AG04450 (cell line): ENCODE results near the gene KLK14. TPM values are rescaled to one million over a fixed set of nuclear protein-coding genes. Genes with fewer than 3 reads are reported as not detected.

Experiments used
- CTCF ChIA-PET: fragments of 300-600, 350-600 bp; formaldehyde crosslinking; extraction: SDS; loops from one replicate; lab custom pipeline; 2022; ENCODE audit warnings: antibody characterized with exemption, inconsistent platforms; lab: Charles Lee
- POLR2A ChIA-PET: fragments of 350-600 bp; formaldehyde crosslinking; extraction: SDS; loops from one replicate; lab custom pipeline; 2021; ENCODE audit warnings: antibody characterized with exemption, inconsistent platforms; lab: Yijun Ruan, JAX
- DNase-seq: peaks from one replicate; pipeline ENCODE4 v3.0.0-alpha.2; 2011; ENCODE audit warnings: low read depth, low spot score
- H3K27ac ChIP-seq: one replicate; pipeline ENCODE4 v1.5.1; 2012; ENCODE audit warnings: low read depth, low read length, control low read depth
- H3K27me3 ChIP-seq: one replicate; pipeline ENCODE4 v1.6.0; 2012; ENCODE audit warnings: low read length; ENCODE audit not compliant: control insufficient read depth, insufficient read depth
- H3K4me3 ChIP-seq: 2 replicates; pipeline ENCODE4 v1.5.1; 2011; ENCODE audit warnings: mild to moderate bottlenecking, low read depth, low read length, control low read depth
- H3K9me3 ChIP-seq: 2 replicates; pipeline ENCODE4 v1.5.1; 2012; ENCODE audit warnings: low read length; ENCODE audit not compliant: control insufficient read depth, insufficient read depth
- polyA plus RNA-seq: library from polyadenylated mRNA; depleted of rRNA; stranded (reverse); fragments of >200 nt; gene quantifications from 2 replicates; pipeline ENCODE4 v1.2.3, GENCODE V29; 2011
- TF ChIP-seq, protein P1 (sequence below): IDR thresholded peaks from 2 replicates; pipeline ENCODE4 v1.5.1; 2011; ENCODE audit warnings: low read depth, low read length, control low read depth, inconsistent platforms

The KLK14 gene
- polyA plus RNA-seq, 1 experiment = not detected

DNA sequence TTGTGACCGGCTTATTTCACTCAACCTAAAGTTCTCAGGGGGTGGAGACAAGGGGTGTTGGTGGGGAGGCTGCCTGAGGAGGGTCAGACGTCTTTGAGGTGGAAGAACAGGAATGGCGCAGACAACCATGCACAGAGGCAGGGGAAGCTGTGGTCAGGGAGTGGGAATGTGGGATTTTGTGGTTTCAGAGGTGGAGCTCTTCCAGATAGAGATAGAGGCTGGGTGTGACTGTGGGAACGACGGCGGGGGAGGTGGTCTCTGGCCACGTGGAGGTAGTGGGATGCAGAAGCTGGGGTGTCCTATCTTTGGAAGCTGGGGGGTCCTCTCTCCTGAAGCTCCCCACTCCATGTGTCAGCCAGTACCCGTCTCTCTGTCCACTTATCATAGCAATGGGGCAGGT is 7.8 kb upstream of the KLK14 start:
- ChIA-PET CTCF (interaction anchor here (0.9 kb wide), 1 partner anchor 70 kb away, joined by 4 read pairs; no protein-coding TSS in a partner anchor), POLR2A (no interaction called here)
- no peak overlapping the region for H3K27ac ChIP-seq
- H3K4me3 ChIP-seq = no peak overlapping the region
- no peaks in the 10 kb centered on the region for H3K9me3 ChIP-seq
- TF ChIP-seq, protein P1, sequence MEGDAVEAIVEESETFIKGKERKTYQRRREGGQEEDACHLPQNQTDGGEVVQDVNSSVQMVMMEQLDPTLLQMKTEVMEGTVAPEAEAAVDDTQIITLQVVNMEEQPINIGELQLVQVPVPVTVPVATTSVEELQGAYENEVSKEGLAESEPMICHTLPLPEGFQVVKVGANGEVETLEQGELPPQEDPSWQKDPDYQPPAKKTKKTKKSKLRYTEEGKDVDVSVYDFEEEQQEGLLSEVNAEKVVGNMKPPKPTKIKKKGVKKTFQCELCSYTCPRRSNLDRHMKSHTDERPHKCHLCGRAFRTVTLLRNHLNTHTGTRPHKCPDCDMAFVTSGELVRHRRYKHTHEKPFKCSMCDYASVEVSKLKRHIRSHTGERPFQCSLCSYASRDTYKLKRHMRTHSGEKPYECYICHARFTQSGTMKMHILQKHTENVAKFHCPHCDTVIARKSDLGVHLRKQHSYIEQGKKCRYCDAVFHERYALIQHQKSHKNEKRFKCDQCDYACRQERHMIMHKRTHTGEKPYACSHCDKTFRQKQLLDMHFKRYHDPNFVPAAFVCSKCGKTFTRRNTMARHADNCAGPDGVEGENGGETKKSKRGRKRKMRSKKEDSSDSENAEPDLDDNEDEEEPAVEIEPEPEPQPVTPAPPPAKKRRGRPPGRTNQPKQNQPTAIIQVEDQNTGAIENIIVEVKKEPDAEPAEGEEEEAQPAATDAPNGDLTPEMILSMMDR = no peak
- DNase-seq = no peak
- no peaks in the 10 kb centered on the region for H3K27me3 ChIP-seq

DNA sequence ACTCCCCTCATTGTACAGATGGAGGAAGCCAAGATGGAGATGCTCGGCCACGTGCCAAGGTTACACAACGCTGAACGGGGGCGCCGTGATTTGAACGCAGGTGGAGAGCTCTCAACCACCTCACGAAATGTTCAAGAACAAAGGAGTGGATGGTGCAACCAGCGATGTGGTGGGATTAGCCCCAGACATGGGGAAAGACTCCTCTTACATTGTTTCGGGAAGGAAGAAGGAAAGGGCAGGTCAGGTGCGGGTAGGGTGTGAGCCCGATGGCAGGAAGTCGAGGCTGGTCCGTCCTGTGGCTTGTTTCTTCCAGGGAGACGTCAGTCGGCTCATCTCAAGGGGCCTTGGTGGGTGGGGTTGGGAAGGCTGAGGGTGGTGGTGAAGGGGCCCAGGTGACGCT is 7.1 kb upstream of the KLK14 start:
- Histone ChIP-seq H3K27me3 (no peaks in the 10 kb centered on the region), H3K9me3 (no peaks in the 10 kb centered on the region), H3K4me3 (no peak overlapping the region), H3K27ac (no peak overlapping the region)
- TF ChIP-seq, protein P1 = no peak
- ChIA-PET POLR2A (no interaction called here), CTCF (no interaction called here)
- no peak for DNase-seq

DNA sequence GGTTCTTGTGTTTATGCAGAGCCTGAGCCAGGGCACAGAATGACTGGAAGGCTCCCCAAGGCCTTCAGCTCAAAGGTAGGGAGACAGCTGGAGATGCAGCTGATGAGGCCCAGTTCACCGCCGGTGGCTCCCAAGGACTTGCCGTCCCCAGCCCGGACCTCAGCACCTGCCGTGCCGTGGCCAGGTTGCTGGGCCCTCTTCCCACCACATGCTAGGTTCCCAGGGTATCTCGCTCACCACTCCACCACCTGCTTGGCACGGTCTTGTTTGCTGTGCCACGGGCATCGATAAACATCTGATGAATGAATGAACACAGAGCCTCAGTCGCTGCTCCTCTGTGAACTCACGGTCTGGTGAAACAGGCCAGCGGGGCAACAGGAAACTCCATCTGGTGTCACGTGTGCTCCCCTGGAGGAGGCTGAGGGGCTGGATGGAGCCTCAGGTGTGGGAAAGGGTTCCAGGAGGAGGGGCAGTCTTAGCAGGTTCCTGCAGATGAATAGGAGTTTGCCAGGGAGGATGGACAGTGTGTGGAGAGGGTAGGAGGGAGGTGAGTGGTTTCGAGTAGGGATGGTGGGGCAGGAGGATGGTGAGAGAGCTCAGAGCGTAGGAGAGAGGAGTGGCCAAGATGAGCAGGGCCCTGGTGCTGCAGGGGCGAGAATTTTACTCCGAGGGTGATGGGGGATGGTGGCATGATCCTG is 3.6 kb upstream of the KLK14 start:
- ChIA-PET POLR2A (no interaction called here), CTCF (interaction anchor here (0.6 to 1.2 kb wide), 2 partner anchors 164 to 174 kb away, joined by 3 read pairs; no protein-coding TSS in a partner anchor)
- DNase-seq = no peak
- TF ChIP-seq, protein P1 = no peak
- H3K4me3 ChIP-seq = no peak overlapping the region
- no peaks in the 10 kb centered on the region for H3K9me3 ChIP-seq
- H3K27ac ChIP-seq = no peak overlapping the region
- no peaks in the 10 kb centered on the region for H3K27me3 ChIP-seq

DNA sequence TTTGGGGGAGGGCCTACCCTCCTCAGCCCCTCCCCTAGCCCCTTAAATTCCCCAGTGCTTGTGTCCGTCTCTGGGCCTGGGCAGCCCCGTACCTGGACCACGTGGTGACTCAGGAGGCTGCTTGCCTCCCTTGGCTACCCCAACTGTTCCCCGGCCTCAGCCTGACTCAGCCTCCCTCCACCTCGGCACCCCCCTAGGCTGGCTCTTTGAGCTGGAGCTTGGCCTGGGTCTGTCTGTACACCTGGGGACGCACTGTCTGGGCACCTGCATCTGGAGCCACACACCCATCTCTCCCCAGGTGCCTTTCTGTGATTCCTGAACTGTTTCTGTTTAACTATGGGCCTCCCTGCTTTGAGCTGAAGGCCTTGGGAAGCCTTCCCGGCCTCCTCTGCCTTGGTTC is 1.8 kb upstream of the KLK14 start:
- Histone ChIP-seq H3K27ac (no peak overlapping the region), H3K27me3 (no peaks in the 10 kb centered on the region), H3K9me3 (peaks cover 3% of the 10 kb centered on the region; the same call in 1 of the 2 replicates), H3K4me3 (no peak overlapping the region)
- CTCF ChIA-PET = interaction anchor here (1.0 kb wide), 1 partner anchor 10 kb away, joined by 3 read pairs; no protein-coding TSS in a partner anchor
- POLR2A ChIA-PET = no interaction called here
- DNase-seq = no peak
- TF ChIP-seq, protein P1 = no peak

DNA sequence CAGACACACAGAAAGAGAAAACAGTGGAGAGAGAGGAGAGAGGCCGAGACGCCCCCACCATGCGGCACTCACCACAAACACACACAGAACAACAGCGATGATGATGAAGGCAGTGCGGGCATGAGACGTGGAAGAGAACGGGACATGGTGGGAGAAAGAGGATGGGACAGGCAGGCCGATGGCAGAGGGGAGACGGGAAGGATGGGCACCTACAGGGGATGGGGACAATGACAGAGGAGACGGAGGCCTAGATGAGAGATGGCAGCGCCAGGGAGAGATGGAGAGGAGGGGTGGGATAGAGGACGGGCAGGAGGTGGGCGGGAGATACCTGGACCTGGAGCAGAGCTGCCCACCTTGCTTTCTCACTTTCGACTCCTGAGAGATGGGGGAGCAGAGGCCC is 1.1 kb upstream of the KLK14 start:
- peaks cover 10% of the 10 kb centered on the region; the same call in 1 of the 2 replicates for H3K9me3 ChIP-seq
- ChIA-PET CTCF (no interaction called here), POLR2A (no interaction called here)
- no peak for DNase-seq
- no peak overlapping the region for H3K27ac ChIP-seq
- no peaks in the 10 kb centered on the region for H3K27me3 ChIP-seq
- TF ChIP-seq, protein P1 = no peak
- H3K4me3 ChIP-seq = no peak overlapping the region
